Fibroblast of skin of right biceps (primary cell): Measurements from ENCODE around the gene ELOVL6.
"Not testable (repeated sequence)": the region's sequence is repeated elsewhere in the genome, so short reads cannot be mapped to it uniquely, and the experiment has no call there.

Source experiments
- DNase-seq: peaks from one replicate; pipeline ENCODE4 v3.0.0-alpha.2; 2013

ELOVL6 gene

DNA sequence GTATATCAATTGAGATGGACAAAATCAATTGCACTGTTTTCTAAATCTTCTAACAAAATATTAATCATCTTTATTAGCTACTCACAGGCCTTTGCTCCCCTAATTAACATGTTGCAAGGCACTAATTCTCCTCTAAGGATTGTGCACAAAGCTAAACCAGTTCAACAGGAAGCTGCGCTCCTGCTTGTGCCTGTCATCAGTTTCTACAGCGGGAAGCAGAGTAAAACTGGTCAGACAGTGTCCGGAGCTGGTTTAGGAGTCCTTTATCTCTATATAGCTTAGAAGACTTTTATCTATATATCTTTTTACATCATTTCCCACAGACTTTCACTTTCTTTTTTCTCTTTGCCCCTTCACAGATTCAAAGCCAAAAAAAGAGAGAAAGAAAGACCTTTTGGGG lies 79.1 kb downstream of the ELOVL6 start:
- no peak for DNase-seq

GRCh38 chr4:110112056-110112455 lies 86.4 kb downstream of the ELOVL6 start:
- DNase-seq: no peak

DNA sequence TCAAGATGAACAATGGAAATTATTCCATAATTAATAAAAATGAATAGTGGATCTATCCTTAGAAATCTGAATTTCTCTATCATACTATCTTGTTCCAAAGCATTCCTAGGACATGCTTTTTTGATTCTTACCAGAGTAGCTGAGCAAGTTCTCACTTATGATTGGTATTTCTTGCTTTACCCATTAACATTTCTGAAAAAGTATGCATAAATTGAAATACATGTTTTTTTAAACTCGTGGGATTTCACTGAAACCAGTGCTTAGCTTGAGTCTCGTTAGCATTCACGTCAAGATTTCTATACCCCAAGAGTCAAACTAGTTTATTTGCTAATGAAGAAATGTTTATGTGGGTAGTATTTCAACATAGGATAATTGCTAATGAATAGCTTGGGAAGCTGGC lies 89.0 kb downstream of the ELOVL6 start:
- peak; percentile 52 for DNase-seq

- DNase-seq: no peak
Measured at GRCh38 chr4:110108960-110109359, 89.5 kb downstream of the ELOVL6 start.

DNA sequence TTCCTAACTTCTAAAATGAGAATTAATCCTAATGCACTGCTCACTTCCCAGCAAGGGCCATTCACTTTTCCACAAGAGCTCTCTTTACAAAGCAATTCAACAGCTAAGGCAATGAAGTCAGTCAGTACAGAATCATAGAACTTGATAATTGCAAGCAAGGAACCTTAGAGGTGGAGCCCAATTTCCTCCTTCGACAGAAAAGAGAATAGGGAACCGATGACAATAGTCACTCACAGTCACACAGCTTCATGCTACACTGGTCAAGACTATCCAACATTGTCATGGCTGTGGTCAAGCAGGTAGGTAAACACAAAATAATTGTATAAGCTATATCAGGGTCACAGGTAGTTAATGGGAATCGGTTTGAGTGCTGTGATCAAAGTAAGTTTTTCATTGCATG lies 90.0 kb downstream of the ELOVL6 start:
- DNase-seq: no peak

GRCh38 chr4:110107866-110108265 lies 90.5 kb downstream of the ELOVL6 start:
- DNase-seq: peak; percentile 32

DNA sequence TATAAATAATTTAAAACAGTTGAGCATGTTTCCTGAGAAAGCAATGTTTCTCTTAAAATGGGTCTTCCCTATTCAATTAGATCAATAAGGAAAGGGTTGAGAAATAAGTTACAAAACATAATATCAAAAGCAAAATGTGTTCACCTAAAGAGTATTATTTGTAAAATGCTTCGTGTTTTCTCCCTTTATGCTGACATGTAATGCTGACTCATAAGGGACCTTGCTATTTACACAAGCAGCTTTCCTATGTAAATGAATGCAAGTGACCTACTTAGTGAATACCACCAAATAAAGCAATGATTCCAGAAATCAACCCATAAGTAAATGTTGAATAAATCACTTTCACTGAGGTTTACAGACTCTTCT lies 91.5 kb downstream of the ELOVL6 start:
- DNase-seq: peak; percentile 61

DNA sequence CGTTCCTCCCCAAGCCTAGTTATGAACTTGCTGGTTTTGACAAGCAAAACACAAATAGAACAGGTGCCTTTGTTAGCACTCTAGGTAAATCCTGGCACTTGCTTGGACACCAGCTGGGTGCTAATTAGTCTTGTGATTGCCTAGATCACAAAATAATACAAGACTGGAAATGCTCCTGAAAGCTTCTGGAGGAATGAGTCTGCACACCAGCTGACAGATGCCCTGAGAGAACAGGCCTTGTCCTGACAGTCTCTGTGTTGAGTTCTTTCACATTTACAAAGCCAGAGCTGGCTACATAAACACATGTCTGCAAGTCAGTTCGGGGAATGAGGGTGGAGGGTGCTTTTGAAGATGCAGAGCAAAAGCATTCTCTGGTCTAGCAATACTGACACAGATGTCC lies 93.8 kb downstream of the ELOVL6 start:
- no peak for DNase-seq

GRCh38 chr4:110099638-110100037 lies 98.8 kb downstream of the ELOVL6 start:
- DNase-seq: no peak

DNA sequence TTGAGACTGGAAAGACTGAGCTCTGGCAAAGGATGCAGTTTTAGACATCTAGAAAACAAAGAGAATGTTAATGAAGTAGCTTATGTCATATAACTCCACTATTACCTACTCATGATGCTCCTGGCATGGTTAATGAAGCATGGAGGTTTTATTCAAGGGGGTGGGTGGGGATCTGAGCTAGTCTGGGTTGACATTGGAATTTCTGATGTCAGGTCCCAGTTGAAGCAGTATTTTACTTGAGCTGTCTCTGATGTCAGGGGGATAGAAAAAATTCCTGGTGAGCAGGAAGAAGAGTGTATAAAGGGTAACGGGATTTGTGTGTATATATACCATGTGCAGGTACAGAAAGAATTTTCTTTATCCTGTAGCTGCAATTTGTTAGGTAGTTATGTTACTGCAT lies 102.0 kb downstream of the ELOVL6 start:
- DNase-seq: no peak

DNA sequence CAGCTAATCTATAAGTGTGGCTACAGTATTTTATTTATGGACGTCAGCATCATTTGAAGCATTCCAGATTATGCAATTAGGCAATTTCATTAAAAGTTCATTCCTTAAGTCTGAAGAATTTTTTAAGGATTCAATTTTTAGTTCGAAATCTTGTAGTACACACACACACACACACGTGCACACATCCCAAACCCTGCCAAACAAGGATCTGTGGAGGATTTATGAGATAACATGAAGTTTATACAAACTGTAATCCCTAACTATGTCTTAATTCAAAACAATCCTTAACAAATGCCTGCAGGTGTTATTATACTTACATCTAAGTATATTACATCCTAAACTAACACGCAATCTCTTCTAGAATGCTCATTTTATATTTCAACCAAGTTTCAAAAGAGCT lies 105.8 kb downstream of the ELOVL6 start:
- no peak for DNase-seq

DNA sequence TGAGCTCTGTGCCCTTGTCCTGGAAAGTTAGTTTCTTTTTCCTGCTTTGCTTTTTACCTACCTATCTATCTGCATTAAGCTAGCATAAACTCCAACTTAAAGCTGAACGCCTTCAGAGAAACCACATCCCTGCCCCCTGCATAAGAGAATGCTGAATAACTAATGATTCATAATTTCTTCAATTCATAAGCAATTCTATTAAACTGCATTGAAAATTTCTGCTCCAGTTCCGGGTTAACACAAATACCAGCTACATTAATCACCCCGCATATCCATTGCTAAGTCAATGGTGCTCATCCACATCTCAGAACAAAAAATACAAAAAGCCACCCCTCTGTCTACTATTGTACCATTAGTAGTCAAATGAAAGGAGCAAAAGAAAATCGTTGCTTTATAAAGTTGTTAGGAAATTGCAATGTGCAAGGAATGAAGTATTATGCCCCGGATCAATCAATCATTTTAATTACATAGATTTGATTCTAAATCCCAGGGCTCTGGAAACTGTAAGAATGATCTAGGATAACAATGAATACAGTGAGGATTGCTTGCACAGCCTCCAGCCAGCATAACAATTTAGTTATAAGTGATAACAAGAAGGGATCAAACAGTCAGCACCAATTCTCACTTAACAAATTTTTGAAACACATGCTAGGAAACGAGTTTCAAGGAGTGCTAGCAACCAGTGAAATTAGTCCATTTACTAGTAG lies 106.8 kb downstream of the ELOVL6 start:
- peak; percentile 90 for DNase-seq

DNA sequence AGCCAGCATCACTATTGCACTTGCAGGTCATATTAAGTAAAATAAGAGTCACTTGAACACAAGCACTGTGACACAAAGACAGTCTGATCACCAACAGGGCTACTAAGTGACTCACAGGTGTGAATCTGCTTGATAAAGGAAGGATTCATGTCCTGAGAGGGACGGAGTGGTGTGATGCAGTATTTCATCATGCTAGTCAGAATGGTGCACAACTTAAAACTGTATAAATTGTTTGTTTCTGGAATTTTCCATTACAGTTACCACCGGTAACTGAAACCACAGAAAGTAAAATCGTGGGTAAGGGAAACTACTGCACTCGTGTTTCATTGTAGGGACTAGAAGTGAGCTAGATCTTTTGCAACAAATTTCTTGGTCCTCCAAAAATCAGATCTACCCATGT lies 109.7 kb downstream of the ELOVL6 start:
- peak; percentile 65 for DNase-seq

DNA sequence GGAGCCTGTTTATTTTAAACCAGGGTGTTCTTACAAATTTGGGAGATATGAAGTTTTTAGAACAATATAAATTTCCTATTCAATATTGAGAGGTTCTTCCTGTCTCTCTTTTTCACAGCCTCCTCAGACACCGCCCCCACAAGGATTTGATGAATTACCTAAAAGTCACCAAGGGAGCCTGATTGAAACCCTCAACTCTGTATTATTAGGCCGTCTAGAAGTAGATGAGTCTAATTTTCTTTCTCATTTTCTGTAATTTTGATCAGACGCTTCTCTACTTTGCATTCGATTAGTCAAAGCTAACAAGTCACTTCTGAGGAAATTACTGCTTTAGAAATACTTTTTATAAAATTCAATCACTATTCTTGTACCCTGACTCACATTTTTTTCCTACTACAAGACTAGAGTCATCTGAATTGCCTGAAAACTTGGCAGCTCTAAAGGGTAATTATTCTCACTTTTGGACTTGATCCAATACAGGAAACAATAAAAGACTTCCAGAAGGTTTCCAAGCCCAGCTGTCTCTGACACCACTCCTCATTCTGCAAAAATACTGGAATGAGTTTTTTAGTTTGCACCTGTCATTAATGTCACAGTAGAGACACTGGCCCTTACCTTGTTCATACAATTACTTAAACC lies 111.2 kb downstream of the ELOVL6 start:
- DNase-seq: peak; percentile 90

DNA sequence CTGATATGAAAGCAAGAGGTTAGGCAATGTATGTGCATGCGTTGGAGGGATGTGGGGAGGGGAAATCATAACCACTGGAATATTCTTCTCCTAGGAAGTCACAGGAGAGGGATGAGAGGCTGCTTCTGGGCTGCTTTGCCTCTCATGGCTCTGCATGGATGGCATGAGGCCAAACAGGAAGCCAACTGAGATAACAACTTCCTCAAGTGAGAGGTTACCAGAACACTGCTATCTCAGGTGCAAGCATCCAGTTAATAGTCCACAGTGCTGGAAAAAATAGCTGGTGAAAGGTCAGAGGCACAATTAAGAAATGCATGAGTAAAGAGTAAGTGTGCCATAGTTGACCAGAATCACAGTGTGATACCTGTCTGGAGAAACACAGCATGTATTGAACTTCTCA lies 113.3 kb downstream of the ELOVL6 start:
- DNase-seq: peak; percentile 25

- no peak for DNase-seq
Measured at GRCh38 chr4:110084154-110084553, 114.3 kb downstream of the ELOVL6 start.

DNA sequence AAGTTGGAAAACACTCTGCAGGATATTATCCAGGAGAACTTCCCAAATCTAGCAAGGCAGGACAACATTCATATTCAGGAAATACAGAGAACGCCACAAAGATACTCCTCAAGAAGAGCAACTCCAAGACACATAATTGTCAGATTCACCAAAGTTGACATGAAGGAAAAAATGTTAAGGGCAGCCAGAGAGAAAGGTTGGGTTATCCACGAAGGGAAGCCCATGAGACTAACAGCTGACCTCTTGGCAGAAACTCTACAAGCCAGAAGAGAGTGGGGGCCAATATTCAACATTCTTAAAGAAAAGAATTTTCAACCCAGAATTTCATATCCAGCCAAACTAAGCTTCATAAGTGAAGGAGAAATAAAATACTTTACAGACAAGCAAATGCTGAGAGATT lies 120.3 kb downstream of the ELOVL6 start:
- DNase-seq: not testable (repeated sequence)

DNA sequence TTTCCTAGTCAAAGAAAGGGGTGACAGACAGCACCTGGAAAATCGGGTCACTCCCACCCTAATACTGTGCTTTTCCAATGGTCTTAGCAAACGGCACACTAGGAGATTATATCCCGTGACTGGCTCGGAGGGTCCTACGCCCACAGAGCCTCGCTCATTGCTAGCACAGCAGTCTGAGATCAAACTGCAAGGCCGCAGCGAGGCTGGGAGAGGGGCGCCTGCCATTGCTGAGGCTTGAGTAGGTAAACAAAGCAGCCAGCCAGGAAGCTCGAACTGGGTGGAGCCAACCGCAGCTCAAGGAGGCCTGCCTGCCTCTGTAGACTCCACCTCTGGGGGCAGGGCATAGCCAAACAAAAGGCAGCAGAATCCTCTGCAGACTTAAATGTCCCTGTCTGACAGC lies 121.6 kb downstream of the ELOVL6 start:
- not testable (repeated sequence) for DNase-seq

DNA sequence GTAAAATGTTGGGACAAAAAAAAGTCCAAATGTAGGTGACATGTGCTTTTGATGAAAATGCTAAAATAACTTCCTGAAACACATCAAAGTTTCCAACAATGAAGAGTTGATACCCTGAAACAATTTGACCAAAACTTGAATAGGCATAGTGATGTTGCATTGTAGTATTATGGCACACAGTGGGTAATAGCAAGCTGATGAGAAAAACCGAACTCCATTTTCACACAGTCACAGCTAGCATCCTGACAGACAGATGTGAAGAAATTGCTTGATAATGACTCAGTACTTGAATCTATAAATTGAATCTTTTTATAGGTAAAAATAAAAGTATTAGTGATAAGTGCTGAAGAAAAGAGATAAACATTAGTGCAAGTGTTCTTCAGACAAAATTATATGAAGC lies 122.5 kb downstream of the ELOVL6 start:
- no peak for DNase-seq

- DNase-seq: no peak
Measured at GRCh38 chr4:110075083-110075738, 123.2 kb downstream of the ELOVL6 start.

DNA sequence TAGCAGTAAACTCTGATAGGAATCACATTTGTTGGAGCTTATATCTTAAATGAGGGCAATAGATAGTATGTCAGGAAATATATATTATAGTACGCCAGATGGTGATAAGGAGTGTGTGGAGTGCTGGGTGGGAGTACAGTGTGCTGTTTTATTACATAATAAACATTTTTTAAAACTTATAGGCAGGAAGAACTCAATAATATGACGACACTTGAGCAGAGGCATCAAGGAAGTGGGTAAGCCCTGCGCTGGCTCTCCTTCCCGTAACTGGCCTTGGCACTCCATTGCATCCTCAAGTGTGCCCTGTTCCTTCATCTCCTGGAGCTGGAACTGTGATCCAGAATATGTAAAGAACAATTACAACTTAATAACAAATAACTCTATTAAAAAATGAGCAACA lies 123.8 kb downstream of the ELOVL6 start:
- DNase-seq: no peak

DNA sequence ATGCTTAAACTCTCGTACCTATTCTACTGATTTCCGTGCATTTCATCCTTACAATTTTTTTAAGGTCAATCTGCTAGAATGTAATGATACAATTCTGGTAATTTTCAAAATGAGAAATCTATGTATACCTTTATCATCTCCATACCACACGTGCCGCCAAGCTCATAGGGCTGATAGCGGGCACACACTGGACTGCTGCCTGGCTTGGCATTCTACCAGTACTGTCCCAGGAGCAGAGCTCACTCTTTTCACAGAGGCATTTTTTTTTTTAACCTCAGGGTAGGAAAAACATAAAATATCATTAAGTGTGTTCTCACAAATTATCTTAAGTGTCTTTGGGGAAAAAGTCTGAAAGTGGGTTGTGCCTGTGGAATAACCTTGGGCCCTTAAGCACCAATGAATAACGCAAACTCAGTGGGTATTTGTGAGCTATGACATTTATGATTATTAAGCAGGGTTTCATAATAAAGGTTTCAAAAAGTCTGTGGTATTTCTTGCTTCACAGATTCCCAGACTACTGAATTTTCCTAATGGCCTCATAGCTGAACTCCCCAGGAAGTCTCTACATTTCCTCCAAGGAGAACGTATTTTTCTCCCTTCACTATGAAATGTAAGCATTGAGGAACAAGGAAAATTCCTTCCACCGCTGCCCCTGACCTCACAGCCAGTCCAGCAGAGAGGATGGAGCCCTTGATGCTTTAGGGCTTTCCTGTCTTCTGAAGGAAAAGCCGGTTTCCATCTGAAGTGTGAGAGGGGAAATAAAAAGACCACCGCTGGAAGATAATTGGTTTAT lies 125.2 kb downstream of the ELOVL6 start:
- DNase-seq: no peak

- DNase-seq: no peak
Measured at GRCh38 chr4:110071466-110071865, 126.9 kb downstream of the ELOVL6 start.

GRCh38 chr4:110068248-110068647 lies 130.2 kb downstream of the ELOVL6 start:
- no peak for DNase-seq
